Right lobe of liver (tissue), 4 donors: ENCODE measurements around the gene ELOVL6.

Source experiments
- POLR2A ChIP-seq: fragments of 450-650 bp; IDR thresholded peaks from one replicate; pipeline ENCODE4 v1.6.1; 2017; ENCODE audit warnings: antibody characterized with exemption, mild to moderate bottlenecking
- TF ChIP-seq, protein P1 (sequence below), 4 donors: fragments of 200-600 bp in 3 of 4; fragments of 450-650 bp in 1 of 4; IDR thresholded peaks; one replicate each; pipeline versions ENCODE4 v1.5.1 to v1.8.0; 2016 to 2022; ENCODE audit warnings: antibody characterized with exemption in 4 of 4, mild to moderate bottlenecking in 2 of 4
- donor health status: DM: no; HTN: no; CAD: no.
- donor health status: DM: no; HTN: no; CAD: no.
- donor health status: DM: no; HTN: yes; CAD: no.

DNA sequence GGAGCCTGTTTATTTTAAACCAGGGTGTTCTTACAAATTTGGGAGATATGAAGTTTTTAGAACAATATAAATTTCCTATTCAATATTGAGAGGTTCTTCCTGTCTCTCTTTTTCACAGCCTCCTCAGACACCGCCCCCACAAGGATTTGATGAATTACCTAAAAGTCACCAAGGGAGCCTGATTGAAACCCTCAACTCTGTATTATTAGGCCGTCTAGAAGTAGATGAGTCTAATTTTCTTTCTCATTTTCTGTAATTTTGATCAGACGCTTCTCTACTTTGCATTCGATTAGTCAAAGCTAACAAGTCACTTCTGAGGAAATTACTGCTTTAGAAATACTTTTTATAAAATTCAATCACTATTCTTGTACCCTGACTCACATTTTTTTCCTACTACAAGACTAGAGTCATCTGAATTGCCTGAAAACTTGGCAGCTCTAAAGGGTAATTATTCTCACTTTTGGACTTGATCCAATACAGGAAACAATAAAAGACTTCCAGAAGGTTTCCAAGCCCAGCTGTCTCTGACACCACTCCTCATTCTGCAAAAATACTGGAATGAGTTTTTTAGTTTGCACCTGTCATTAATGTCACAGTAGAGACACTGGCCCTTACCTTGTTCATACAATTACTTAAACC, 111.2 kb downstream of the ELOVL6 start:
- TF ChIP-seq, protein P1, sequence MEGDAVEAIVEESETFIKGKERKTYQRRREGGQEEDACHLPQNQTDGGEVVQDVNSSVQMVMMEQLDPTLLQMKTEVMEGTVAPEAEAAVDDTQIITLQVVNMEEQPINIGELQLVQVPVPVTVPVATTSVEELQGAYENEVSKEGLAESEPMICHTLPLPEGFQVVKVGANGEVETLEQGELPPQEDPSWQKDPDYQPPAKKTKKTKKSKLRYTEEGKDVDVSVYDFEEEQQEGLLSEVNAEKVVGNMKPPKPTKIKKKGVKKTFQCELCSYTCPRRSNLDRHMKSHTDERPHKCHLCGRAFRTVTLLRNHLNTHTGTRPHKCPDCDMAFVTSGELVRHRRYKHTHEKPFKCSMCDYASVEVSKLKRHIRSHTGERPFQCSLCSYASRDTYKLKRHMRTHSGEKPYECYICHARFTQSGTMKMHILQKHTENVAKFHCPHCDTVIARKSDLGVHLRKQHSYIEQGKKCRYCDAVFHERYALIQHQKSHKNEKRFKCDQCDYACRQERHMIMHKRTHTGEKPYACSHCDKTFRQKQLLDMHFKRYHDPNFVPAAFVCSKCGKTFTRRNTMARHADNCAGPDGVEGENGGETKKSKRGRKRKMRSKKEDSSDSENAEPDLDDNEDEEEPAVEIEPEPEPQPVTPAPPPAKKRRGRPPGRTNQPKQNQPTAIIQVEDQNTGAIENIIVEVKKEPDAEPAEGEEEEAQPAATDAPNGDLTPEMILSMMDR (IDR thresholded peaks at IDR 0.05): no peak
- no peak for TF ChIP-seq POLR2A
